Uterus (tissue), 2 donors: ENCODE measurements around the gene ADORA2A.

Experiments used
- POLR2A ChIP-seq, 2 donors: fragments of 450-650 bp; IDR thresholded peaks; one replicate each; pipeline ENCODE4 v1.6.1; 2016; ENCODE audit warnings: antibody characterized with exemption in 2 of 2, mild to moderate bottlenecking in 1 of 2, moderate library complexity in 1 of 2
- TF ChIP-seq, protein P1 (sequence below), 4 experiments: fragments of 200-600 bp in 2 of 4; fragments of 450-650 bp in 2 of 4; sonication (generic) in 2 of 4; IDR thresholded peaks; one replicate each; pipeline ENCODE4 v1.5.1; 2016 to 2019; ENCODE audit warnings: antibody characterized with exemption in 4 of 4, mild to moderate bottlenecking in 2 of 4, moderate library complexity in 1 of 4

DNA sequence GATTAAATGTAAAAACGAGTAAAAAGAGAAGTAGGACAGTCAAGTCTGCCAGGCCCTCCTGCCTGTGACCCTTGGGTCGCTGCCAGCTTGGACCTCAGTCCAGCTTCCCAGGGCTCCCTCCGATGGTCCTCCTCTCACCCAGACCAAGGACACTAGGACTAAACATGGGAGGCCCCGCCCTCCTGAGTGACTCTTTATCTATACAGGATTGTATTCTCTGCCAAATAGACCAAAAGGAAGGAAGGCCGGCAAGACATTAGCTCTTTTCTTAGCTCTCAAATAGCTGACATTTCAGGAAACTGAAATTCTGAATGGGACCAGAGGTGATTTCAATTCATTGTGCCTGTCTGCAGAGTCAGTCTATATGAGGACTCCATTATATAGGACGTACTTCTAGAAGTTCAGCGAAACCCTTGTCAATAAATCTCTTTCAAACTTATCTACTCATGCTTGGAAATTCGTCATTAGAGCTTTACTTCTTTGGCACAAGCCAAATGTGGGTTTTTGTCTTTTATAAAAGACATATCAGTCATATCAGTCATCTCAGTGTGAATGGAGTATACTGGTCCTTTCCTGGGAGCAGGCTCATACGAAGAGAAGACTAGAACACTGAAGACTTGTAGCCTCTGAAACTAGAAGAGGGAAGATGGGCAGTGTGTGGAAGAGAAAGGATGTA lies 28.5 kb downstream of the ADORA2A start:
- TF ChIP-seq, protein P1, sequence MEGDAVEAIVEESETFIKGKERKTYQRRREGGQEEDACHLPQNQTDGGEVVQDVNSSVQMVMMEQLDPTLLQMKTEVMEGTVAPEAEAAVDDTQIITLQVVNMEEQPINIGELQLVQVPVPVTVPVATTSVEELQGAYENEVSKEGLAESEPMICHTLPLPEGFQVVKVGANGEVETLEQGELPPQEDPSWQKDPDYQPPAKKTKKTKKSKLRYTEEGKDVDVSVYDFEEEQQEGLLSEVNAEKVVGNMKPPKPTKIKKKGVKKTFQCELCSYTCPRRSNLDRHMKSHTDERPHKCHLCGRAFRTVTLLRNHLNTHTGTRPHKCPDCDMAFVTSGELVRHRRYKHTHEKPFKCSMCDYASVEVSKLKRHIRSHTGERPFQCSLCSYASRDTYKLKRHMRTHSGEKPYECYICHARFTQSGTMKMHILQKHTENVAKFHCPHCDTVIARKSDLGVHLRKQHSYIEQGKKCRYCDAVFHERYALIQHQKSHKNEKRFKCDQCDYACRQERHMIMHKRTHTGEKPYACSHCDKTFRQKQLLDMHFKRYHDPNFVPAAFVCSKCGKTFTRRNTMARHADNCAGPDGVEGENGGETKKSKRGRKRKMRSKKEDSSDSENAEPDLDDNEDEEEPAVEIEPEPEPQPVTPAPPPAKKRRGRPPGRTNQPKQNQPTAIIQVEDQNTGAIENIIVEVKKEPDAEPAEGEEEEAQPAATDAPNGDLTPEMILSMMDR (IDR thresholded peaks at IDR 0.05) = no peak
- no peak for TF ChIP-seq POLR2A (IDR thresholded peaks at IDR 0.05)
